Gastroesophageal sphincter (tissue), 2 donors: ENCODE measurements around the gene GABRA1.

Experiments
- EP300 ChIP-seq: sonication (generic); formaldehyde crosslinking; IDR thresholded peaks from one replicate; pipeline ENCODE4 v1.6.1; 2017; ENCODE audit warnings: antibody characterized with exemption, mild to moderate bottlenecking
- POLR2A ChIP-seq, 2 donors: fragments of 450-650 bp; IDR thresholded peaks; one replicate each; pipeline ENCODE4 v1.6.1; 2017; ENCODE audit warnings: antibody characterized with exemption in 2 of 2, mild to moderate bottlenecking in 2 of 2, moderate library complexity in 1 of 2

DNA sequence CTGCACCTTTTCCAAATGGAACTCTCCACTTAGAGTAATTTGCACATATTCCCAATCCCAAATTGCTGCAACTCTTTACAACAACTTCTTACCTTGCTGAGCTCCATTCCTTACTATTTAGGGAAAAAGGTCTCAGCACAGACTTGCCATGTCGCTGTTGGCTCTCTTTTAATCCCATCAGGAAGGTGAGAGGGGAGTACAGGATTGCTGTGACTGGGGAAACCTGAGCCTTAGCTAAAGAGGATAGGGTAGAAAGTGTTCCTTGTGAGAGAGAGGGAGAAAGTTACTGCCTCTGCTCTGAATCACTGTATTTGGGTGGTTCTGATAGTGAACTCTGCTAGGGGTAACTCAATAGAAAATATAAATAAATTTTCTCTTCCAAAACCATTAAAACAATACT, 43.7 kb upstream of the GABRA1 start:
- TF ChIP-seq EP300 (no peak), POLR2A (IDR thresholded peaks at IDR 0.05) (no peak)
